Mucosa of stomach (tissue), 1 donor: ENCODE results near the gene PSG2.
"Not testable (repeated sequence)": the region's sequence is repeated elsewhere in the genome, so short reads cannot be mapped to it uniquely, and the experiment has no call there.

Source experiments
- H3K27me3 ChIP-seq: one replicate; pipeline ENCODE4 v1.7.0; 2013; ENCODE audit warnings: mild to moderate bottlenecking, low read length; ENCODE audit not compliant: control insufficient read depth, insufficient read depth
- H3K36me3 ChIP-seq: one replicate; pipeline ENCODE4 v1.7.0; 2013; ENCODE audit warnings: low read length; ENCODE audit not compliant: control insufficient read depth, insufficient read depth
- H3K4me1 ChIP-seq: one replicate; pipeline ENCODE4 v1.7.0; 2013; ENCODE audit warnings: mild to moderate bottlenecking, low read length; ENCODE audit not compliant: control insufficient read depth, insufficient read depth
- H3K4me3 ChIP-seq: one replicate; pipeline ENCODE4 v1.7.0; 2013; ENCODE audit warnings: low read length
- H3K9ac ChIP-seq: one replicate; pipeline ENCODE4 v1.7.0; 2013; ENCODE audit warnings: mild to moderate bottlenecking, low read length, moderate library complexity
- H3K9me3 ChIP-seq: one replicate; pipeline ENCODE4 v1.7.0; 2013; ENCODE audit warnings: mild to moderate bottlenecking, low read length, moderate library complexity; ENCODE audit not compliant: control insufficient read depth
- donor health status: Pancreatic carcinoma.

PSG2 gene

GRCh38 chr19:43082601-43083000 lies at the start of gene PSG2:
Gene PSG2, minus strand, starts transcription at chr19:43082701. Its CDS starts 132 bp downstream, at chr19:43082569.
- not testable (repeated sequence) for H3K36me3 ChIP-seq, H3K4me3 ChIP-seq, H3K4me1 ChIP-seq, H3K9me3 ChIP-seq, H3K9ac ChIP-seq, H3K27me3 ChIP-seq

GRCh38 chr19:43131281-43131842 lies 48.9 kb upstream of the PSG2 start:
- not testable (repeated sequence) for H3K9ac ChIP-seq, H3K9me3 ChIP-seq, H3K27me3 ChIP-seq

GRCh38 chr19:43129197-43129596 lies 46.7 kb upstream of the PSG2 start:
- H3K27me3 ChIP-seq, H3K9ac ChIP-seq, H3K4me3 ChIP-seq, H3K36me3 ChIP-seq, H3K4me1 ChIP-seq, H3K9me3 ChIP-seq: not testable (repeated sequence)

More at GRCh38 chr19:43131281-43131842, 48.9 kb upstream of the PSG2 start:
- not testable (repeated sequence) for H3K36me3 ChIP-seq, H3K4me3 ChIP-seq, H3K4me1 ChIP-seq

GRCh38 chr19:43127336-43127735 lies 44.8 kb upstream of the PSG2 start:
- H3K9me3 ChIP-seq, H3K36me3 ChIP-seq, H3K9ac ChIP-seq, H3K4me1 ChIP-seq, H3K4me3 ChIP-seq, H3K27me3 ChIP-seq: not testable (repeated sequence)

- Histone ChIP-seq H3K9ac (no peak overlapping the region), H3K9me3 (no peaks in the 10 kb centered on the region), H3K4me3 (no peak overlapping the region), H3K4me1 (no peaks in the 10 kb centered on the region), H3K27me3 (no peaks in the 10 kb centered on the region), H3K36me3 (no peaks in the 10 kb centered on the region)
These were observed 44.2 kb upstream of the PSG2 start for GRCh38 chr19:43126720-43127119.

DNA sequence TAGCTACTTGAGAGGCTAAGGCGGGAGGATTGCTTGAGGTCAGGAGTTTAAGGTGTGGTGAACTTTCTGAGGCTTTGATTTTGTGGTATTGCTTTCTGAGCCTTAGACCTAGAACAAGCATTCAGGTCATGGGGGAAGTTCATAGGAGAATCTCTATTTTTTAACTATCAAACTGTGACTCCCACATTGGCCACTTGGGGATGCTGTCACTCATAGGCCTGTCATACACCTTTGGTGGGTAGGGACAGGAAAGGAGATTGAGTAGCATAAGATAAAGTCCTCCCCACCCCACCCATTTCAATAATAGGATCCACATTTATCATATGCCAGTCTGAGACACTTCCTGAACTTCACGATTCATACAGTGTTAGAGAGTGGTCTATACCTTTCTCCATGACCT lies 41.9 kb upstream of the PSG2 start:
- H3K36me3 ChIP-seq, result no peaks in the 10 kb centered on the region
- no peak overlapping the region for H3K4me3 ChIP-seq
- no peaks in the 10 kb centered on the region for H3K4me1 ChIP-seq
- no peaks in the 10 kb centered on the region for H3K9me3 ChIP-seq
- no peaks in the 10 kb centered on the region for H3K27me3 ChIP-seq
- H3K9ac ChIP-seq, result no peak overlapping the region

DNA sequence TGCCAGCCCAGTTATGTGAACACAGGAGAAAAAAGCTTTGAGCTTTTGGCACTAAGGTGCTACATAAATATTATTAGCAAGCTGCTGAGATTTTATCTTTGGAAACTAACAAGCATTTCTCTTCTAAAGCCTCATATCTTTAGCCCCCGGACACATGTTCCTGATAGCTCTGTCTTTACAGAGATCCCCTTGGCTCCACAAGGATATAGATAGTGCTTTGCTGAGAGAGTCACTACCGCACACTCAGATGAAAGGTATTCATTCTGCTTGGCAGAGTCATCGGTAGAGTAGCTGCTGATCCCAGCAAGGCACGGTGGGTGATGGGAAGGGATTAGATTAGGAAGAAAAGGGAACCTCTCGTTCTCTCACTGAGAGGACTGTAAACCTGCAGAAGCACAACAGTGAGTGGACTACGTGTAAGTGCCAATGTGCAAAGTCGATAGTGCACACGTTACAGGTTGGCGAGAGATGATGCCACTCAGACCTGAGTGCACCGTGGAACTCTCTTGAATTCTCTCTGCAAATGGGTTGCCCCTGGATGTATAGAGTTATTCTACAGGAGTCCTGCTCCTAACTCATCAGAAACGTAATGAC lies 38.0 kb upstream of the PSG2 start:
- H3K9ac ChIP-seq, H3K4me3 ChIP-seq, H3K9me3 ChIP-seq, H3K36me3 ChIP-seq, H3K27me3 ChIP-seq, H3K4me1 ChIP-seq: not testable (repeated sequence)

- H3K27me3 ChIP-seq, H3K9ac ChIP-seq, H3K36me3 ChIP-seq, H3K9me3 ChIP-seq, H3K4me3 ChIP-seq, H3K4me1 ChIP-seq: not testable (repeated sequence)
These were observed 37.0 kb upstream of the PSG2 start for GRCh38 chr19:43119526-43119925.

DNA sequence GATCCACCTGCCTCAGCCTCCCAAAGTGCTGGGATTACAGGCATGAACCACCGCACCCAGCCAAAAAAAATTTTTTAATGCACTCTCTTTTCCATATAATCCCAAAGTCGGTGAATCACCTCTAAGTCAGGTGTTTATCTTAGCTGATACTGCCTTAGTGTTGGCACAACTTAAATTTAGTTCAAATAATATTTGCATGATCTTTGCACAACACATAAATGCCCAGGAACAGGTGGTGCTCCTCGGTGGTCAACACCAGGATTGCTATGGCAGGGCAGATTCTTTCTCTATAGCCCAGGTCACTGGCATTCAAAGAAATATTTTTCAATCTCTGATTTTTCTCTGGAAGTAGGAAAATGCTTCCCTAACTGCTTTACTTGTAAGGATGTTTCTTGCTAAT lies 33.9 kb upstream of the PSG2 start:
- not testable (repeated sequence) for H3K4me1 ChIP-seq, H3K9ac ChIP-seq, H3K4me3 ChIP-seq, H3K9me3 ChIP-seq, H3K36me3 ChIP-seq, H3K27me3 ChIP-seq

DNA sequence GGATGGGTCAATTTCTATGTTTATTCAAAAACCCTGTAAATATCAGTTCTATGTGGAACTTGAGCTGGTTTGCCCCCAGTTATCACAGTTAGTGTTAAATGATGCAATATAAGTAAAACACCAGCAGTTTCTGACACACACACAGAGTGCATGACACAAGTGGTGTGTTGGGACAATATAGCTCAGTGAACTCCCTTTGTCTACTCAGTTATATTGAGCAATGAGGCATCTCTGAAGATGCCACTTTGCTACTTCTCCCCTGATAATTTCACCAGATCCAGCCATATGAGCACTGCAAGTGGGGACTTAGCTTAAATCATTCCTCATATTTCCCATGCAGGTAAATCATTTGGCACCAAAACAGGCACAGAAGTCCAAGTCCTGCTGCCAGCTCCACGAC lies 33.0 kb upstream of the PSG2 start:
- not testable (repeated sequence) for H3K9me3 ChIP-seq, H3K9ac ChIP-seq, H3K4me3 ChIP-seq, H3K36me3 ChIP-seq, H3K27me3 ChIP-seq, H3K4me1 ChIP-seq

DNA sequence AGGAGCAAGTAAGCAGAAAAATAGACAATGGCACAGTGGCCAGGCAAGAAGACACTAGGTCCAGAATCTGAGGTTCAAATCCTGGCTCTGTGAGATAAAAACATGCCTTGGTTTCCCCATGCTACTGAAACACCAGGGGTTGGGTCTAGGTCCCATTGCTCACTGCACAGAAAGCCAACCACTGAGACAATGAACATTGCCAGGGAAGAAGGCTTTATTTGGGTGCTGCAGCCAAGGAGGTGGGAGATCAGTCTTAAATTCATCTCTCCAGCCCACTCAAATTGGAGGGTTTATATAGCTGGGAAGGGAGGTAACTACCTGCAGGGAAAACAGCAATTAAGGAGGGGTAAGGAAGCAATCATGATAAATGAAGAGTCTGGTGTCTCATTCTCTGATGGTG lies 32.6 kb upstream of the PSG2 start:
- not testable (repeated sequence) for H3K9me3 ChIP-seq, H3K4me3 ChIP-seq, H3K36me3 ChIP-seq, H3K27me3 ChIP-seq, H3K9ac ChIP-seq, H3K4me1 ChIP-seq

DNA sequence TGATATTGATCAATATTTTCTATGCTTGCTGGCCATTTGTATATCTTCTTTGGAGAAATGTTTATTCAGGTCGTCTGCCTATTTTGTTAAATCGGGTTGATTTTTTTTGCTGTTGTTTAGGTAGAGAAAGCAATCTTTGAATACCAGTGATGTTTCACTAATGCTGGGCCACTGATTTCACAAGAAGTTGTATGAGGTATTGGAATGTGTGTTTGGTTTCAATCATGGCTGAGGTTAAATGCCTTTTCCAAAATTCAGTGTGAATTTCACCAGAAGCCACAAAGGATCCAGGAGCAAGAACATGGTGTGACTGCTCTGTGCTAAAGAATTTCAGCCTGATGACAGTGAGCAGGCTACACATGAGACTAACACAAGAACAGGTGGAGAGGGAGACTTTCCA lies 32.1 kb upstream of the PSG2 start:
- H3K9ac ChIP-seq, H3K27me3 ChIP-seq, H3K36me3 ChIP-seq, H3K4me1 ChIP-seq, H3K9me3 ChIP-seq, H3K4me3 ChIP-seq: not testable (repeated sequence)

DNA sequence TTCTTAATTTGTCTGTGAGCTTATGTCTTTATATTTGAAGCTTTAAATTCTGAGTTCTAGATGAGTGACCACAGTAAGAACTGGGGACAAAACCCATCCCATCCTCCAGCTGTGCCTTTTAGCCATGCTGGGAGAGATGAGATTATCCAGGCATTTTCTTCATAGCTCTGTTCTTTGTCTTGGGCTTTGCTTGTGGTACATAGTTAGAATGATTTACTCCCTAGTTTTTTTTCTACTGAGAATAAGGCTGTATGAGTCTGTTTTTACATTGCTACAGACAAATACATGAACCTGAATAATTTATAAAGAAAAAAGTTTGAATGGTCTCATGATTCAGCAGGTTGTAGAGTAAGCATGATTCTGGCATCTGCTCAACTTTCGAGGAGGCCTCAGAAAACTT lies 24.9 kb upstream of the PSG2 start:
- H3K9me3 ChIP-seq, H3K9ac ChIP-seq, H3K36me3 ChIP-seq, H3K4me1 ChIP-seq, H3K27me3 ChIP-seq, H3K4me3 ChIP-seq: not testable (repeated sequence)
